Activated CD4-positive, alpha-beta T cell treated with anti-CD3 and anti-CD28 coated beads, Interleukin-2, amount 50 U/mL, for 1 hour (primary cell): ENCODE results near the gene CCDC32.

Experiments used
- DNase-seq: peaks from one replicate; pipeline ENCODE4 v3.0.0-alpha.2; 2020

The CCDC32 gene

DNA sequence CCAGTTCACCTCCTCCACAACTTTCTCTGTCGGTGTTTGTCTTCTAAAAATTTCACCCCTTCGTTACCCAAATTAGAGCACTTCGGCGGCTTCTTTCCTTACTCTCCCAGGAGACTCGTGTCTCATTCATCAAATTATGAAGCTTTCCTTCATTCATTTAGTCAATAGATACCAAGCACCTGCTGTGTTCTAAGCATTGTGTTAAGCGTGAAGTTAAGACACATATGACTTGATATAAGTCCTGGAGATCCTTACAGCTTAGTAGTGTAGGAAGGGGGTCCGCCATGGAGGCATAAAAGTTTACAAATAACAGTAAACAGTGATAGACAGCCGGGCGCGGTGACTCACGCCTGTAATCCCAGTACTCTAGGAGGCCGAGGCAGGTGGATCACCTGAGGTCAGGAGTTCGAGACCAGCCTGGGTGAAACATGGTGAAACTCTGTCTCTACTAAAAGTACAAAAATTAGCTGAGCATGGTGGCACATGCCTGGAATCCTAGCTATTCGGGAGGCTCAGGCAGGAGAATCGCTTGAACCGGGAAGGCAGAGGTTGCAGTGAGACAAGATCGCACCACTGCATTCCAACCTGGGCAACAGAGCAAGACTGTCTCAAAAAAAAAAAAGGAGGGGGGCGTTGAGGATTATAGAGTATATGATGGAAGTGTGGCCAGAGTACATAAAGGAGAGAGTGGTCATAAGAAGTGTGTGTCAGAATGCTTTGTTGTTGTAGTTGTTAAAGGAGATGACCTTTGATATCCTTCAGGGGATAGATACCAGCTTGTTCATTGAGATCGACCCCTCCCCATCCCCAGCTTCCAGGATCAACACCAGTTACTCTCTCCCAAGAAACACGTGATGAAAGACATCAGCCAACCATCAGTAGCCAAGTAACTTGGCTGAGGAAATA lies 744 bp upstream of the CCDC32 start:
- DNase-seq = no peak

DNA sequence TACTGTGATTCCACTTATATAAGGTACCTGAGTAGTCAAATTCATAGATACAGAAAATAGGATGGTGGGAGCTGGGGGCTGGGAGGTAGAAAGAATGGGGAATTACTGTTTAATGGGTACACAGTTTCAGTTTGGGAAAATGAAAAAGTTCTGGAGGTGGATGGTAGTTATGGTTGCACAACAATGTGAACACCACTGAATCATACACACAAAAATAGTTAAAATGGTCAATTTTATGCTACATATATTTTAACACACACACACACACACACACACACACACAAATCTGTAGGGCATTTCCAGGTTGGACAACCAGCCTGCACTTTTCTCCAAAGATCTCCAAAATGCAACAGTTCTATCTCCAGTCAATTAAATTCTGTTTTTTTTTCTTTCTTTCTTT lies 1.4 kb downstream of the CCDC32 start:
- DNase-seq = no peak

DNA sequence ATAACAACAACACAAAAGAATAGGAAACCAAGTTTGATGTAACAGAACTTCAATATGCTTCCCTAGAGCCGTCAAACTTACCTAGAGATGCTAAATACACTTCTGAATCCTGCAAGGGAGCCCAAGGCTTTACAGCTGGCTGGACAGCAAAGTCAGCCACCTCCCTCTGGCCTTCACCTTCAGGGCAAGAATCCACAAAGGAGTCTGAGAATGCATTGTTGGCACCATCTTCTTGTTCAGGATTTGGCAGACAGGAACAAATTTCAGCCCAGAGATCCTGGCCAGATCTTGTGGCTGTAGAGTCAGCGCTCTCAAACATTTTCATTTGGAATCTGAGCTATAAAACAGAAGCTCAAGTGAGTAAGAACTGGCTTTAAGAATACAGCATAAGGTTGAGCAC lies 2.2 kb downstream of the CCDC32 start:
- no peak for DNase-seq

DNA sequence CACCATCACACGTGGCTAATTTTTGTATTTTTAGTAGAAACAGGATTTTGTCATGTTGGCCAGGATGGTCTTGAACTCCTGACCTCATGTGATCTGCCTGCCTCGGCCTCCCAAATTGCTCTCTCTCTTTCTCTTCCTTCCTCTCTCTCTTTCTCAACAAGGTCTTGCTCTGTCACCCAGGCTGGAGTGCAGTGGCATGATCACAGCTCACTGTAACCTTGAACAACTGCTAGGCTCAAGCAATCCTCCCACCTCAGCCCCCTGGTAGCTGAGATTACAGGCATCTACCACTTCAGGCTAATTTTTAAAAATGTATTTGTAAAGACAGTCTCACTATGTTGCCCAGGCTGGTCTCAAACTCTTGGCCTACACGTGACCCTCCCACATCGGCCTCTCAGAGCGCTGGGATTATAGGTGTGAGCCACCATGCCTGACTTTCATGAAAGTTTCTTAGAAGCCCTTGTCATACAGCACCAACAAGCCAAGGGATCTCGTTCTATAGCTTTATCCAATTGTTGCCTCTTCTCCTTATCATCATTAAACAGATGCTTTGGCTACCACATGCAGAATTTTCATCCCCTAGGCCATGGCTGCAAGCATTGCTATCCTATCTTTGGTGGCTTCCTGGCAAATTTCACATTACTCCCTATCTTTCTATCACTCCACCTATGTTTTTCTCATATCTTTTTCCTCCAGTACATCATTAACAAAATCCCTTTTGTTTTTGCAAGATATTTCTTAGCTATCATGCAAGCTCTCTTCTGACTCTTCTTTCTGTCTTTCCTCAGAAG lies 5.7 kb downstream of the CCDC32 start:
- no peak for DNase-seq

DNA sequence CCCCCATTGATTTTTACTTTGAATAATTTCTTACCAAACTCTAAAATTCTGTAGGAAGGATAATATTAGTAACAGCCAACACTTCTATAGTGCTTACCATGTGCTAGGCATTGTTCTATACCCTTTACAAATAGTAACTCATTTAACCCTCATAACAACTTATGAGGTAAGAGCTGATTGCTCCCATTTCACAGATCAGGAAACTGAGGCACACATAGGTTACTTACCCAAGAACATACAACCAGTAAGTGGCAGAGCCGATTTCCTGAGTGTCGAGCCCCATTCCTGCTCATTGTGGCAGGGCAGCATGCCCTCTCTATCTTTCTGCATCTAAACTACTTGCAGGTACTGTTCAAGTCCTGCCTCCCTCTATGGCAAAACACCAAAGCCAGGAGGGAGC lies 9.0 kb downstream of the CCDC32 start:
- DNase-seq = no peak

DNA sequence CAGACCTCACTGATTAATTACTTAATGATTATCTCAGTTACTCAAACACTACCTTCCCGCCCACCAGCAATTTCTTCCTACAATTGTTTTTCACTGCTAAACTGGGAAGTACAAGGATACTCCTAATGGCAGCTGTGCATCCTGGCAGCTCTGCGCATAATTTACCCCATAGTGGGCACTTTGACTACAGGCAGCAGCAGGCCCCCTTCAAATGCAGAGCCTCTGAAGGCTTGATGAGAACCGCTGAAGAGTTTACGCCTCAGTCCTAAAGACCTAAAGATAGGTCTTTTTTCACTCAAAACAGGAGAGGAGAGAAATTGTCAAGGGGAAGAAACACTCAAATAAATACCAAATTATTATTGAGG lies 10.7 kb downstream of the CCDC32 start:
- no peak for DNase-seq

DNA sequence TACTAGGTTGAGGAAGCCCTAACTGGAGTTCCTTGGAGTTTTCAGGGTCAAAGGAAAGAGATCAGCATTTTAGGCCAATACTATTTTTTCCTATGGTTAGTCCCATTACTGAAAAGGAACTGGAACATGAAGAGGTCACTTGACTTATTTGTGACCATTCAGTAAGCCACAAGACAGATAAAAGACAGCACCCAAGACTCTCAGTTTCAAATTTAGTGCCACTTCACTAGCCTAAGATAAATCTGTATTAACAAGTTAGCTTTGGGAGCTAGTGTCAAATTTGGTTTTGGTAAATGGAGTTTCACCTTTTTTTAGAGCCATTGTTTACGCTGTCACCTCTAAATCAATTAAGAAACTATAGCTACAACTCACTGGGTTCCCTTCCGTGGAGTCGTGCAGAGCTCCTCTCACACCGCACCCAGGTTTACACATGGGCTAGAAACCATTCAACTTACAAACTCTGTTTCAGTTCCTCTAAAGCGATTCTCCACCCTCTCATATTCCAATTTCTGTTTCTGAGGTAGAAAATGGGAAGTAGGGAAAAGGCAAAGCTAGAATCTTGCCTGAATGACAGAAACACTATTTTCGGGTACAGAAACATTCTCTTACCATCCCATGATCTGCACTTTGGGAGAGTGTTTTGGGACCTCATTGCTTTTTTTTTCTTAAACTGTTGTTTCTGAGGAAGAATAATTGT lies 14.4 kb downstream of the CCDC32 start:
- DNase-seq = no peak

DNA sequence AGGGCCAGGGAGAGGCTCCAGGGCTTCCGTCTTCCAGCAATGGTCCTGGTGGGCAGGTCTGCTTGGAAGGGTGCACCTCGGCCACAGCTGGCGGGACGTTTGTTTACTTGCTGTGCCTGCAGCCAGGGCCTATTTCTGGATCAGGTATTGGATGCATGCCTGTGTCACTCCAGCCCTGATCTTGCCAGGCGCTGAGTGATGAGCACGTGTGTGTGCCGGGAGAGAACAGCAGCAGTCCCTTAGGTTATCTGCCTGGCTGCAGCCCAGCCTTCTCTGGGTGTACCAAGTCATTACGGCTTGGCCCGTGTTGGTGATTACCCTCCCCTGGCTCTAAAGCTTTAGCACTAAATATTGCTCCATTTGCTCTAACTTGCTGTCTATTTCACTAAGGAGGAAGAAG lies 14.9 kb downstream of the CCDC32 start:
- DNase-seq = no peak

DNA sequence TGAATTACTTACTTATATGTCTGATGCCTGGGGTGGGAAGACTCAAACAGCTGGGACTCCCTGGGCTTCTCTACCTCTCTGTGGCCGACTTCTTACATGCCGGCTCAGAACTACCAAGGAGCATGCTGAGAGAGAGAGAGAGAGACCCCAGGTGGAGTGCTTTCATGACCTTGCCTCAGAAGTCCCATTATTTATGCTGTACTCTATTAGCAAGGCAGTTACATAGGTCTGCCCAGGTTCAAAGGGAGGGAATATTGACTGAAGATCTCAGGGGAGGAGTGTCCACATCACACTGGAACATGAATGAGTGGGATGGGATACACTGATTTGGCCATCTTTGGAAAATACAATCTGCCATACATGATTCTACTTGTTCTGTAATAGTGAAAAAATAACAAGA lies 16.2 kb downstream of the CCDC32 start:
- DNase-seq = no peak

DNA sequence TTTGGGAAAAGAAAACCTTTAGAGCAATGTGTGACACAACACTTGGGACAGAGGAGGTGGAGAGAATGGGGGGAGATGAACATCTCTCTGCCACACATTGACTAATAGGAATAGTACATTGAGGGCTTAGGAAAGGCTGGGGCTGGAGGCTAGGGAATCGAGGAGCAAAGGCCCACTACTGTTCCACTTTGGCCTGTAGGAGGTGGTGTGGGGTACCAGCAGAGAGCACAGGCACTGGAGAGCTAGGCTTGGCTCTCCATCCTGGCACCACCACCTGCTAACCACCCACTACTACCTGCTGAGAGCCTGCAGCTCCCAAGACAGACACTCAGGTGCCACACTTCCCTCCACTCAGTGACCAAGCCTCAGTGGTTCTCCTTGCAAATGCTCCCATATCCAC lies 19.4 kb downstream of the CCDC32 start:
- DNase-seq = no peak

DNA sequence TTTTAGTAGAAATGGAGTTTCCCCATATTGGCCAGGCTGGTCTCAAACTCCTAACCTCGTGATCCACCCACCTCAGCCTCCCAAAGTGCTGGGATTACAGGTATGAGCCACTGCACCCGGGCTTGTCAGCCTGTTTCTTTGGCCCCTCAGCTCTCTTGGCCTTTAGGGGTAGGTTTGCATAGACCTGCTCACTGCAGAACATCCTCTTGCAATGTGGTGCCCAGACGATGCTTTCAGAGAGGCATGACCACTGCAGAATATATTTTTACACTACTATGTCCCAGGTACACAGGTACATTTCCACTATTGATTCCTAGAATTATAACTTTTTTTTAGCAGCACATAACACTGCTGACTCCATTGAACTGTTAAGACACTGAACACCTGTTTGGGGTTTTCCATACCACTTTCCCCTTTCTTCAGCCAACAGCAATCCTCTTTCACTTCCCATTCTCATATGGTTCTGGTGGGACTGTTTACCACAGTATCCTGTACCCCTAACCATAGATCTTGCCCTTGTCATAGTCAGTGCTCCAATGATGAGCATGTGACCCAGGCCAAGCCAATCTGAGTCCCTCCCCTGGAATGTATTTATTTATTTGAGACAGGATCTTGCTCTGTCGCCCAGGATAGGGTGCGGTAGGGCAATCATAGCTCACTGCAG lies 21.1 kb downstream of the CCDC32 start:
- no peak for DNase-seq

DNA sequence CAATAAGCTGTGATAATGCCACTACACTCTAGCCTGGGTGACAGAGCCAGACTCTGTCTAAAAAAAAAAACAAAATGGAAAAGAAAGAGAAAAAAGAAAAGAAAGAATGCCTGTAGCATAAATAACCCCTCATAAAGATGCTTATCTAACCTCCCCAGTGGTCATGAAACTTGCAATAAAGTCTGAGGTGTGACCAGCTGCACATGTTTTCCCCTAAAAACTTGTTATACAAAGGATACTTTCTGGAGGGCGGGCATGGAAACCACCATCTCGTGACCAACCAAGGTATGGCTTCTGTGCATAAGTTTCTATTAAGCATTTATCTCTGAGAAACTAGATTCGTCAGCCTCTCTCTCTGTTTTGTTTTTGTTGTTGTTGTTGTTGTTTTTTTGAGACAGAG lies 21.8 kb downstream of the CCDC32 start:
- DNase-seq = no peak

DNA sequence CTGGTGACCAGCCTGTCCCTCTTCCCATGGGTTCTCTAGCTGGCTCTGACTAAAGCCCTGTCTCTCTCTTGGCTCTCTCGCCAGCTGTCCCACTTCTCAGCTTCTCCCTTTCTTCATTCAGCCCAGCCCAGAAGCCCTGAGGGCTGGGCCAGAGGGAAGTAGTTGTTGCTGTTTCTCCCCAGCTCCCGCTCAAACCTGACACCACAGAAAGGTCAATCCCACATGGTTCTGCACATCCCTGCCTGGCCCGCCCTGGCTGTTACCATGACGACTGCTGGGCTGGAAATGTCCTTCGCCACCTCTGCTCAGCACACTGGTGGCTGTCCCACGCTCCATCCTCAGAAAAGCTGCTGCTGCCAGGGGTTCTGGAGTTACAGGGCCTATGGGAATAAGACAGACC lies 25.9 kb downstream of the CCDC32 start:
- no peak for DNase-seq

DNA sequence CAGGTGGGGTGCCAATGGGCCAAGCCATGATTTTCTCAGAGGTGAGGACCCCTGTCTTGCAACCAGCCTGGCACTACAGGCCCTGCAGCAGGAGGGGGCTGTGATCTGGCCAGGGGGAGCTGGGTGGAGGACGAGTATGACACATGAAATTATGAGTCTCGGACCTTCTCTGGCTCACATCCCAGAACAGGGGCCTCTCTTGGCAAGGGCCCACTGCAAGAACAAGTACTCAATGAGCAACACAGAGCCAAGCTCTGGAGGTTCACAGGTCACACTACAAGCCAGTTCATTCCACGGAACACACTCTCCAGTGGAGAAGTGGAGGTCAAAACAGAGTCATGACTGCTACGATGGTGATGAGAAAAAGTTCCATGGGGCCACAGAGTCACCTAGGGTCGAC lies 28.3 kb downstream of the CCDC32 start:
- DNase-seq = no peak

DNA sequence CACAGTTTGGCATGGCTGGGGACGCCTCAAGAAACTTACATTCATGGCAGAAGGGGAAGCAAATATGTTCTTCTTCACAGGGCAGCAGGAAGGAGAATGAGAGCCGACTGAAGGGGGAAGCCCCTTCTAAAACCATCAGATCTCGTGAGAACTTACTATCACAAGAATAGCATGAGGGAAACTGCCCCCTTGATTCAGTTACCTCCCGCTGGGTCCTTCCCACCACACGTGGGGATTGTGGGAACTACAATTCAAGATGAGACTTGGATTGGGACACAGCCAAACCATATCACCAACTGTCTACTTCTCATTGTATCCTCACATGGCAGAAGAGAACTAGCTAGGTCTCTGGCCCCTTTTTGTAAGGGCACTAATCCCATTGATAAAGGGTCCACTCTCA lies 30.5 kb downstream of the CCDC32 start:
- no peak for DNase-seq

DNA sequence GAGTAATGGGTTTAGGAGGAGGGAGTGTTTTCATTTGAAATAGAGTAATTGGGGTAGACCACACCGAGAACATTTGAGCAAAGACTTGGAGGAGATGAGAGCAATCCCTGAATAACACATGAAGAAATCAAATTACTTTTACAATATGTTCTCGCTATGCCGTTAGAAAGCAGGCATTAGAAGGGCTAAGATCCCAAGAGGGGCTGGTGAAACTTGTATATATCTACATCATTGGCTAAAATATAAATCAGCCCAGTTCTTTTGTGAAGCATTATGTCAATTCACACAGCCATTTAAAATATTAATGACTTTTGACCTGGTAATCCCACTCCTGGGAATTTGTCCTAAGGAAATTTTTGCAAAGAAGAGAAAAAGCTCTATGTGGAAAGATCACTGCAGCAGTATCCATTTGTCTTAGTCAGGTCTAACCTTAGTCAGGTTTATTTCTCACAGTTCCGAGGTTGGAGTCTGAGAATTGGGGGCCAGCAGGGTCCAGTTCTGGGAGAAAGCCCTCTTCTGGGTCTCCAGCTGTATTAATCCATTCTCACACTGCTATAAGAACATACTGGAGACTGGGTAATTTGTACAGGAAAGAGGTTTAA lies 31.0 kb downstream of the CCDC32 start:
- DNase-seq = no peak

DNA sequence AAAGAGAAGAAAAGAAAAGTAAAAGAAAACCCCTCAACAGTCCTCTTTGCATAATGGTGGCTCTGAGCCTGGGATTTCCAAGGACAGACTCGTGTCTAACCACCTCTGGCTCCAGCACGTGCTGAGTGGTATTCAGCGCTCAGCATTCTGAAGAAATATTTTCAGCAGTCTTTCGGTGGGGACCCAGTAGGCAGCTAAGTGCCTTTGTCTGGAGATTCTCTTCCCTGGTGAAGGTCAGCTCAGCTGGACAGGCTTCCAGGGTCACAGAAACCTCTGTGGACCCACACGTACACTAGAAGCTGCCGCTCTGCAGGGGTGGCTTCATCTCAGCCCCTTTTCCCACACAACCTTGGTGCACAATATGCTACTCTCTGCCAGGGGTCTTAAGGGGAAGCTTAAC lies 36.0 kb downstream of the CCDC32 start:
- no peak for DNase-seq

DNA sequence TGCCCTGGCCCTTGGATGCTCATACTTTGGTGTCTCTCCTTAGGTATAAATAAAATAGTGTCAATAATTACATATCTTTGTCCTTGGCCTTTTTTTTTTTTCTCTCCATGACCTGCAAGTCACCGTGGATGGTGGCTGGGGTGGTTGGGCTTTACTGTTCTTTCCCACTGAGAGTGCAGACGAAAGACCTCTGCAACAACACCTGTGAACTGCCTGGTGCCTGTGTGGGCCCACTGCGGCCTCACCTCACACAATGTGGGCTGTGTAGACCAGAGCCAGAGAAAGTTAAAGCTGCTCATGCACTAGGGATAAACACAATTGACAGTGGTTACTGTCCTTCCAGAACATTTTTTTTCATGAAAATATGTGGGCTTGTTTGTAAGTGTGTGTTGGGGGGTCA lies 39.0 kb downstream of the CCDC32 start:
- DNase-seq = no peak

DNA sequence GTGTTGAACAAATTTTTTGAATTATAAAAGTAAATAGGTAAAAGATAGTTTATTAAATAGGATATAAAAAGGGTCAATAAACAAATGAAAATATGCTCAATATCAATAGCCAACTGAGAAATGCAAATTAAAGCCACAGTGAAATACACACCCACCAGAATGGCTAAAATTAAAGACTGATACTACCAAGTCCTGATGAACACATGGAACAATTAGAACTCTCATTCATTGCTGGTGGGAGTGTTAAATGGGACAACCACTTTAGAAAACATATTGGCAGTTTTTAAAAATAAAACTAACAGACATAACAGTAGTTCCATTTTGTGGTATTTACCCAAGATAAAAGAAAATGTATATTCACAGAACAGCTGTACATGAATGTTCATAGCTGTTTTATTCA lies 41.2 kb downstream of the CCDC32 start:
- DNase-seq = no peak

DNA sequence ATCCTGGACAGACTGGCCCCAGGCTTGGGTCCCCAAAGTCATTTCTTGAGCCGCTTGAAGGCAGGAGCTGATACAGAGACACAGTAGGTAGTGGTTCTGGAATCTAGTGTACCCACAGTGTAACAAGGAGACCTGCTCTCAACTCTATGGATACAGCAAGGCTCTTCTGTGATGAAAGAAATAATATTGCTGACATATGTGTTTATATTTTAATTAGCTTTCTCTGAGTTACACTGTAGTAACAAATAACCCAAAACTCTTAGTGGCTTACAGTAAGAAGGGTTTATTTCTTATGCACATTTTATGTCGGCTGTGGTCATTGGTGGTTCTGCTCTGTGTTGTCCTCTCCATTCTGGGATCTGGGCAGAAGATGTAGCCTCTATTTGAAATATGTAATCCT lies 48.5 kb downstream of the CCDC32 start:
- no peak for DNase-seq

DNA sequence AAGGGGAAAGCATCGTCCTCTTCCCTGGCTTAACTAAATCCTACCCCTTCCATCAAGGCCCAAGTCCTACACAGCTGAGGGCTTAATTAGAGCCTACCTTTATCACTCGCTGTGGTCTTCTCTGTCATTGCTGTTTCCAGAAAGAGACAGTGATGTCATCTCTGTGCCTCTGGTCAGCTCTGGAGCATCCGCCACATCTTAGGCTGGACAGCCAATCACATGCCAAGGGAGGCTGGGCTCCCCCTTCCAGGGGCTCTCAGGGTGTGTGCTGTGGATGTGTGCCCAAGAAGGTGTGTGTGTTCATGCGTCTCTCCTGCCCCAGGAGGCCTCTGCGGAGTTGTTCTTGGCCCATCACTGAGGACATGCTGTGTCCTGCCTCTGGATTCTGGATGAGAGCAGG lies 51.2 kb downstream of the CCDC32 start:
- DNase-seq = no peak

DNA sequence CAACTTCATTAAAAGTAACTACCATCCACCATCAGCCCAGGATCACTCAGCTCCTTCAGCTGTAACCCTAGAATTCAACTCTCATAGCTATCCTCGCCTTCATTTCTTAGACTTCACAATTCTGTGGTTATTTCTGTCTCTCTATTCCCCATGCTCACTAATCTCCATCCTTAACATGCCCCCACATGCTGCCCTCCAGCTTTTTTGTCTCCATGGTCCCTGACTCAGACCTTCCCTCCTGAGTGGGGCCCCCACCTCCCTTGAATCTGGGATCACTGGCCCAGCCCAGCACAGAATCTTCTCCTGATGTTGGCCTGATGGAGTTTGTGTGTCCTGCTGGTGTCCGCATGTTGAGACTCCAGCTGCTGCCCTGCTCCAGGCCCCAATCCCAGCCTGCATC lies 52.4 kb downstream of the CCDC32 start:
- DNase-seq = no peak
